ENCODE data around the gene FGGY.

The FGGY gene

GRCh38 chr1:59523745-59524450 is 227.0 kb downstream of the FGGY start:
- TF ChIP-seq CTCF (IDR thresholded peaks at IDR 0.05; ENCODE audit: insufficient read depth, low read length, poor library complexity, severe bottlenecking) (no peak), EZH2phosphoT487 (conservative IDR thresholded peaks at IDR 0.05; ENCODE audit: low read length) (no peak)
- no peak overlapping the region for H2AFZ ChIP-seq (ENCODE audit: low read depth, low read length, severe bottlenecking)
- H3K9me2 ChIP-seq (replicated peaks; ENCODE audit: insufficient read depth, low read length) = no peaks in the 10 kb centered on the region; the same call in 1 of the 2 replicates
- no peaks in the 10 kb centered on the region for H3K79me2 ChIP-seq (ENCODE audit: insufficient read depth, low read length)
- H3K4me2 ChIP-seq (ENCODE audit: low read depth, low read length, poor library complexity, severe bottlenecking) = no peak overlapping the region
- H3K9ac ChIP-seq (ENCODE audit: low read length) = no peak overlapping the region
- no peak overlapping the region for H3K4me3 ChIP-seq (ENCODE audit: insufficient read depth, low read length, poor library complexity, severe bottlenecking)
- H3F3A ChIP-seq (ENCODE audit: insufficient read depth) = no peaks in the 10 kb centered on the region
- no peaks in the 10 kb centered on the region for H3K9me3 ChIP-seq (ENCODE audit: insufficient read depth, low read length)
- no peak overlapping the region for H3K27ac ChIP-seq (ENCODE audit: low read depth, low read length)
- H4K20me1 ChIP-seq (ENCODE audit: low read depth, low read length) = no peaks in the 10 kb centered on the region
- no peaks in the 10 kb centered on the region for H3K27me3 ChIP-seq (ENCODE audit: low read length)
- H3K36me3 ChIP-seq (ENCODE audit: low read length) = no peaks in the 10 kb centered on the region

GRCh38 chr1:59526240-59526639 is 229.3 kb downstream of the FGGY start:
- no peak overlapping the region for H3K4me2 ChIP-seq (ENCODE audit: low read depth, low read length, poor library complexity, severe bottlenecking)
- H3K36me3 ChIP-seq (ENCODE audit: low read length) = no peaks in the 10 kb centered on the region
- H3F3A ChIP-seq (ENCODE audit: insufficient read depth) = no peaks in the 10 kb centered on the region
- H3K9me3 ChIP-seq (ENCODE audit: insufficient read depth, low read length) = no peaks in the 10 kb centered on the region
- no peaks in the 10 kb centered on the region; the same call in 1 of the 2 replicates for H3K9me2 ChIP-seq (replicated peaks; ENCODE audit: insufficient read depth, low read length)
- no peaks in the 10 kb centered on the region for H4K20me1 ChIP-seq (ENCODE audit: low read depth, low read length)
- no peak overlapping the region for H3K9ac ChIP-seq (ENCODE audit: low read length)
- no peak overlapping the region for H3K4me3 ChIP-seq (ENCODE audit: insufficient read depth, low read length, poor library complexity, severe bottlenecking)
- no peak overlapping the region for H3K27ac ChIP-seq (ENCODE audit: low read depth, low read length)
- H2AFZ ChIP-seq (ENCODE audit: low read depth, low read length, severe bottlenecking) = no peak overlapping the region
- H3K27me3 ChIP-seq (ENCODE audit: low read length) = no peaks in the 10 kb centered on the region
- H3K79me2 ChIP-seq (ENCODE audit: insufficient read depth, low read length) = no peaks in the 10 kb centered on the region
- TF ChIP-seq EZH2phosphoT487 (conservative IDR thresholded peaks at IDR 0.05; ENCODE audit: low read length) (no peak), CTCF (IDR thresholded peaks at IDR 0.05; ENCODE audit: insufficient read depth, low read length, poor library complexity, severe bottlenecking) (no peak)

GRCh38 chr1:59528471-59528870 is 231.6 kb downstream of the FGGY start:
- Histone ChIP-seq H3K9ac (ENCODE audit: low read length) (no peak overlapping the region), H3K4me3 (ENCODE audit: insufficient read depth, low read length, poor library complexity, severe bottlenecking) (no peak overlapping the region), H3K27ac (ENCODE audit: low read depth, low read length) (no peak overlapping the region), H3K79me2 (ENCODE audit: insufficient read depth, low read length) (no peaks in the 10 kb centered on the region), H2AFZ (ENCODE audit: low read depth, low read length, severe bottlenecking) (no peak overlapping the region), H4K20me1 (ENCODE audit: low read depth, low read length) (no peaks in the 10 kb centered on the region), H3K9me3 (ENCODE audit: insufficient read depth, low read length) (no peaks in the 10 kb centered on the region), H3K36me3 (ENCODE audit: low read length) (no peaks in the 10 kb centered on the region), H3K27me3 (ENCODE audit: low read length) (no peaks in the 10 kb centered on the region), H3K9me2 (replicated peaks; ENCODE audit: insufficient read depth, low read length) (no peaks in the 10 kb centered on the region), H3F3A (ENCODE audit: insufficient read depth) (no peaks in the 10 kb centered on the region), H3K4me2 (ENCODE audit: low read depth, low read length, poor library complexity, severe bottlenecking) (no peak overlapping the region)
- TF ChIP-seq CTCF (IDR thresholded peaks at IDR 0.05; ENCODE audit: insufficient read depth, low read length, poor library complexity, severe bottlenecking) = no peak
- no peak for TF ChIP-seq EZH2phosphoT487 (conservative IDR thresholded peaks at IDR 0.05; ENCODE audit: low read length)
